ENCODE measurements around the gene COL7A1. TPM values are rescaled to one million over a fixed set of nuclear protein-coding genes. Genes with fewer than 3 reads are reported as not detected.

Gene COL7A1
- total and polyA plus RNA-seq, 2 of the 13 experiments (the other 11 are each of a cell fraction or from before 2014, with no cell fraction given), result 2.7 to 11.7 TPM

GRCh38 chr3:48634661-48635221 is 39.6 kb upstream of the COL7A1 start (continued):
- no peak for TF ChIP-seq SP2 (CRISPR knock-in tag; IDR thresholded peaks at IDR 0.05)
- peak; percentile 68 for TF ChIP-seq ZNF781 (CRISPR knock-in tag; IDR thresholded peaks at IDR 0.05; ENCODE audit: borderline replicate concordance, not compliant biosample characterization)
- no peak for TF ChIP-seq E2F5 (CRISPR knock-in tag; conservative IDR thresholded peaks at IDR 0.05)
- TF ChIP-seq ZNF44 (CRISPR knock-in tag; IDR thresholded peaks at IDR 0.05), result peak; percentile 27; the same call in 1 of the 2 replicates
- TF ChIP-seq ZNF441 (CRISPR knock-in tag; IDR thresholded peaks at IDR 0.05; ENCODE audit: borderline replicate concordance), result peak; percentile 11; the same call in 1 of the 2 replicates
- TF ChIP-seq ZNF263 (CRISPR knock-in tag; IDR thresholded peaks at IDR 0.05), result no peak
- TF ChIP-seq DMAP1 (CRISPR knock-in tag; IDR thresholded peaks at IDR 0.05), result 0 out of 2 replicates have a peak, but pooled peaks have one; percentile 10
- peak; percentile 27 for TF ChIP-seq SRSF4 (IDR thresholded peaks at IDR 0.05; ENCODE audit: low read depth, low read length, poor library complexity, severe bottlenecking)
- TF ChIP-seq SIN3B (IDR thresholded peaks at IDR 0.05; ENCODE audit: low read length), result no peak
- peak; percentile 67; the same call in 1 of the 2 replicates for TF ChIP-seq NFE2L1 (CRISPR knock-in tag; IDR thresholded peaks at IDR 0.05; ENCODE audit: borderline replicate concordance)
- 0 out of 2 replicates have a peak, but pooled peaks have one; percentile 10 for TF ChIP-seq ZBTB46 (CRISPR knock-in tag; IDR thresholded peaks at IDR 0.05; ENCODE audit: borderline replicate concordance)
- TF ChIP-seq ZNF430 (CRISPR knock-in tag; IDR thresholded peaks at IDR 0.05), result no peak
- TF ChIP-seq HHEX (CRISPR knock-in tag; IDR thresholded peaks at IDR 0.05), result no peak
- no peak; the same call in 1 of the 2 replicates for TF ChIP-seq ZFP91 (CRISPR knock-in tag; IDR thresholded peaks at IDR 0.05; ENCODE audit: borderline replicate concordance)
- no peak for TF ChIP-seq KDM1A (CRISPR knock-in tag; IDR thresholded peaks at IDR 0.05)
- TF ChIP-seq CHD2 (IDR thresholded peaks at IDR 0.05; ENCODE audit: low read depth, low read length), result no peak
- 0 out of 2 replicates have a peak, but pooled peaks have one; percentile 18 for TF ChIP-seq ZSCAN30 (CRISPR knock-in tag; IDR thresholded peaks at IDR 0.05)
- TF ChIP-seq MATR3 (CRISPR knock-in tag; IDR thresholded peaks at IDR 0.05), result no peak
- TF ChIP-seq ZFP41 (CRISPR knock-in tag; IDR thresholded peaks at IDR 0.05; ENCODE audit: borderline replicate concordance), result 0 out of 2 replicates have a peak, but pooled peaks have one; percentile 35
- no peak for TF ChIP-seq ZNF672 (CRISPR knock-in tag; IDR thresholded peaks at IDR 0.05)
- 0 out of 2 replicates have a peak, but pooled peaks have one; percentile 7 for TF ChIP-seq ARID5B (CRISPR knock-in tag; IDR thresholded peaks at IDR 0.05)
- TF ChIP-seq GATAD2A (CRISPR knock-in tag; IDR thresholded peaks at IDR 0.05), result no peak
- no peak for TF ChIP-seq NPAS2 (CRISPR knock-in tag; IDR thresholded peaks at IDR 0.05; ENCODE audit: borderline replicate concordance)
- TF ChIP-seq ZKSCAN1 (IDR thresholded peaks at IDR 0.05; ENCODE audit: low read length), result no peak

Data from HepG2 (cell line).